ENCODE data around the gene UFC1.

DNA sequence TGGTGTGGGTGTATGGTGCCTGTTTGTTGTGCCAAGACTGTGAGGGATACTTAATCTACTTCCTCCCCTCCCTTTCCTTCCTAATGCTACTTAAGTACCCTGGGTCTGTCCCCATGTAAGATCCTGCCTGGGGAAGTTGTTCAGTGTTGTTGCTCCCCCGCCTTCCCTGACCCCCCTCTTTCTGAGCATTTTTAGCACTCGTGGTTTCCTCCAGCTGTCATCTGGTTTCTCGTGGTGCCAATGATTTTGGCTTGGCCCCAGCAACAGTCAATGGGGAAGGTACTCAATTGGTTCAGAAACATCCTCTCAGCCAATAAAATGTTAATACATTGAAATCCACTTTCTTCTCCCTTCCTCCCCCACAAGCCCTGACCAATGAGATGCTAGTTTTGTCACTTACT lies 31.5 kb downstream of the UFC1 start:
- TF ChIP-seq, protein P1, sequence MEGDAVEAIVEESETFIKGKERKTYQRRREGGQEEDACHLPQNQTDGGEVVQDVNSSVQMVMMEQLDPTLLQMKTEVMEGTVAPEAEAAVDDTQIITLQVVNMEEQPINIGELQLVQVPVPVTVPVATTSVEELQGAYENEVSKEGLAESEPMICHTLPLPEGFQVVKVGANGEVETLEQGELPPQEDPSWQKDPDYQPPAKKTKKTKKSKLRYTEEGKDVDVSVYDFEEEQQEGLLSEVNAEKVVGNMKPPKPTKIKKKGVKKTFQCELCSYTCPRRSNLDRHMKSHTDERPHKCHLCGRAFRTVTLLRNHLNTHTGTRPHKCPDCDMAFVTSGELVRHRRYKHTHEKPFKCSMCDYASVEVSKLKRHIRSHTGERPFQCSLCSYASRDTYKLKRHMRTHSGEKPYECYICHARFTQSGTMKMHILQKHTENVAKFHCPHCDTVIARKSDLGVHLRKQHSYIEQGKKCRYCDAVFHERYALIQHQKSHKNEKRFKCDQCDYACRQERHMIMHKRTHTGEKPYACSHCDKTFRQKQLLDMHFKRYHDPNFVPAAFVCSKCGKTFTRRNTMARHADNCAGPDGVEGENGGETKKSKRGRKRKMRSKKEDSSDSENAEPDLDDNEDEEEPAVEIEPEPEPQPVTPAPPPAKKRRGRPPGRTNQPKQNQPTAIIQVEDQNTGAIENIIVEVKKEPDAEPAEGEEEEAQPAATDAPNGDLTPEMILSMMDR (IDR thresholded peaks at IDR 0.05; ENCODE audit: extremely low read depth in 1 of 2, insufficient read depth in 1 of 2, low read depth in 1 of 2, low read length in 2 of 2), result no peak
- TF ChIP-seq, protein P2, sequence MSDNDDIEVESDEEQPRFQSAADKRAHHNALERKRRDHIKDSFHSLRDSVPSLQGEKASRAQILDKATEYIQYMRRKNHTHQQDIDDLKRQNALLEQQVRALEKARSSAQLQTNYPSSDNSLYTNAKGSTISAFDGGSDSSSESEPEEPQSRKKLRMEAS (IDR thresholded peaks at IDR 0.05; ENCODE audit: insufficient read depth, insufficient read length), result peak; percentile 81
- TF ChIP-seq POLR2A (IDR thresholded peaks at IDR 0.05; ENCODE audit: low read depth, low read length) (peak; percentile 37), POLR2AphosphoS5 (IDR thresholded peaks at IDR 0.05; ENCODE audit: insufficient read depth, low read depth, low read length) (peak; percentile 79), FOS (IDR thresholded peaks at IDR 0.05; ENCODE audit: borderline replicate concordance, insufficient read depth, low read length) (no peak), EZH2 (IDR thresholded peaks at IDR 0.05; ENCODE audit: borderline replicate concordance, low read depth, low read length, severe bottlenecking) (no peak), MYC (IDR thresholded peaks at IDR 0.05; ENCODE audit: low read depth, low read length) (no peak), GATA2 (IDR thresholded peaks at IDR 0.05; ENCODE audit: insufficient read depth, insufficient read length, low read depth, low read length) (peak; percentile 44)

Measured in endothelial cell of umbilical vein (primary cell).